ENCODE data around the gene CISH.

GRCh38 chr3:50592568-50592967, 19.0 kb downstream of the CISH start:
- TF ChIP-seq, protein P1, sequence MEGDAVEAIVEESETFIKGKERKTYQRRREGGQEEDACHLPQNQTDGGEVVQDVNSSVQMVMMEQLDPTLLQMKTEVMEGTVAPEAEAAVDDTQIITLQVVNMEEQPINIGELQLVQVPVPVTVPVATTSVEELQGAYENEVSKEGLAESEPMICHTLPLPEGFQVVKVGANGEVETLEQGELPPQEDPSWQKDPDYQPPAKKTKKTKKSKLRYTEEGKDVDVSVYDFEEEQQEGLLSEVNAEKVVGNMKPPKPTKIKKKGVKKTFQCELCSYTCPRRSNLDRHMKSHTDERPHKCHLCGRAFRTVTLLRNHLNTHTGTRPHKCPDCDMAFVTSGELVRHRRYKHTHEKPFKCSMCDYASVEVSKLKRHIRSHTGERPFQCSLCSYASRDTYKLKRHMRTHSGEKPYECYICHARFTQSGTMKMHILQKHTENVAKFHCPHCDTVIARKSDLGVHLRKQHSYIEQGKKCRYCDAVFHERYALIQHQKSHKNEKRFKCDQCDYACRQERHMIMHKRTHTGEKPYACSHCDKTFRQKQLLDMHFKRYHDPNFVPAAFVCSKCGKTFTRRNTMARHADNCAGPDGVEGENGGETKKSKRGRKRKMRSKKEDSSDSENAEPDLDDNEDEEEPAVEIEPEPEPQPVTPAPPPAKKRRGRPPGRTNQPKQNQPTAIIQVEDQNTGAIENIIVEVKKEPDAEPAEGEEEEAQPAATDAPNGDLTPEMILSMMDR (IDR thresholded peaks at IDR 0.05; ENCODE audit: low read depth, low read length, poor library complexity, severe bottlenecking), result no peak
- no peak for TF ChIP-seq EZH2phosphoT487 (IDR thresholded peaks at IDR 0.05; ENCODE audit: borderline replicate concordance, low read length)

Measured in DOHH2 (cell line).